Spleen (tissue), 7 donors: ENCODE data around the gene APLF.

Source experiments
- POLR2A ChIP-seq, 3 donors: fragments of 450-650 bp; IDR thresholded peaks; one replicate each; pipeline ENCODE4 v1.5.1; 2017; ENCODE audit warnings: antibody characterized with exemption in 3 of 3, mild to moderate bottlenecking in 1 of 3
- POLR2AphosphoS5 ChIP-seq, 3 donors: sonication (generic); formaldehyde crosslinking; IDR thresholded peaks; one replicate each; pipeline ENCODE4 v1.5.1; 2017; ENCODE audit warnings: antibody characterized with exemption in 3 of 3
- TF ChIP-seq, protein P1 (sequence below), 11 experiments: fragments of 200-600 bp in 7 of 11; fragments of 450-650 bp in 4 of 11; sonication (generic) in 4 of 11; IDR thresholded peaks in 8 of 11; conservative IDR thresholded peaks in 3 of 11; 1 replicate in 7 of 11; 2 replicates in 4 of 11; pipeline versions ENCODE4 v1.4.0 to v1.8.0; 2016 to 2021; ENCODE audit warnings: antibody characterized with exemption in 11 of 11, inconsistent platforms in 4 of 11, mild to moderate bottlenecking in 1 of 11
- donor health status: DM: no; HTN: no; CAD: no; lungs with moderate emphysema.
- donor health status: DM: no; HTN: no; CAD: no.
- donor health status: DM: no; HTN: no; CAD: no.

DNA sequence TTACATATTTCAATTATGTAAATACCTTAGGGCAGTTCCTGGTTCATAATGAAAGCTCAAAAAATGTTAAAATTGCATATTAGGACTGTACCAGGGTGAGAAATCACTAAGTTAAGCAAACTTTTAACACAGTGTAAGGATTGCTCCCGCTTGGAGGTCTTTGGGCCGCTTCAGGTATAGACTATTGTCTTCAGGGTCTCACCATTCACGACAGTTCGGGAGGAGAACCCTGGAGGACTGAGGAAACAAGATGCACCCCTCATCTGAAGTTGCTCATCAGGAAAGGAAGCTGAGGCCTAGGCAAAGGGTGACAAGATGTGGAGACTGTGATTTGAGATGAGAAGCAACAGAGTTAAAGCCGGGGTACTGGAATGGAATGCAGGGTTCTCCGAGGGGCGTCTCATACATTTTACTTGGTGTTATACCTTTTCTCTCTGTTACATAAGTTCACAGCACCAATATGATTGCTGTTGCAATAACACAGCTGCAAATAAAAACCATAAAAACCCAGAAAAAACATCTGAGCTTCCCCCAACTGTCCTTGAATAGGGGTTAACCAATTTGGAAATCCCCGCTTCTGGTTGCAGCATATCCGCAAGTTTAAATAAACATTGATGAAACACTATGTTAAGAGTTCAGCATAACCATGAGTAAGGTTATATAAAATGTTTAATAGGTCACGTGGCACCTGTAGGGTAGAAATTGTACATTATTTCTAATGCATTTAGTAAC is 40.4 kb upstream of the APLF start:
- TF ChIP-seq, protein P1, sequence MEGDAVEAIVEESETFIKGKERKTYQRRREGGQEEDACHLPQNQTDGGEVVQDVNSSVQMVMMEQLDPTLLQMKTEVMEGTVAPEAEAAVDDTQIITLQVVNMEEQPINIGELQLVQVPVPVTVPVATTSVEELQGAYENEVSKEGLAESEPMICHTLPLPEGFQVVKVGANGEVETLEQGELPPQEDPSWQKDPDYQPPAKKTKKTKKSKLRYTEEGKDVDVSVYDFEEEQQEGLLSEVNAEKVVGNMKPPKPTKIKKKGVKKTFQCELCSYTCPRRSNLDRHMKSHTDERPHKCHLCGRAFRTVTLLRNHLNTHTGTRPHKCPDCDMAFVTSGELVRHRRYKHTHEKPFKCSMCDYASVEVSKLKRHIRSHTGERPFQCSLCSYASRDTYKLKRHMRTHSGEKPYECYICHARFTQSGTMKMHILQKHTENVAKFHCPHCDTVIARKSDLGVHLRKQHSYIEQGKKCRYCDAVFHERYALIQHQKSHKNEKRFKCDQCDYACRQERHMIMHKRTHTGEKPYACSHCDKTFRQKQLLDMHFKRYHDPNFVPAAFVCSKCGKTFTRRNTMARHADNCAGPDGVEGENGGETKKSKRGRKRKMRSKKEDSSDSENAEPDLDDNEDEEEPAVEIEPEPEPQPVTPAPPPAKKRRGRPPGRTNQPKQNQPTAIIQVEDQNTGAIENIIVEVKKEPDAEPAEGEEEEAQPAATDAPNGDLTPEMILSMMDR (IDR thresholded peaks at IDR 0.05 in 8 of 11, conservative IDR thresholded peaks at IDR 0.05 in 3 of 11) = no peak
- no peak for TF ChIP-seq POLR2AphosphoS5 (IDR thresholded peaks at IDR 0.05)
- no peak for TF ChIP-seq POLR2A (IDR thresholded peaks at IDR 0.05)
